CD4-positive, alpha-beta memory T cell (primary cell): ENCODE measurements around the gene GARIN3. TPM values are rescaled to one million over a fixed set of nuclear protein-coding genes. Genes with fewer than 3 reads are reported as not detected.

Source experiments
- CTCF ChIA-PET: fragments of 350-600 bp; sonication (Branson Sonifier 250); formaldehyde crosslinking; loops from one replicate; lab custom pipeline; 2021; ENCODE audit warnings: inconsistent platforms; ENCODE audit not compliant: partially characterized antibody; lab: Charles Lee
- POLR2A ChIA-PET: fragments of 350-600 bp; sonication (Branson Sonifier 250); formaldehyde crosslinking; loops from one replicate; lab custom pipeline; 2021; ENCODE audit not compliant: partially characterized antibody; lab: Charles Lee
- DNase-seq, 5 donors: peaks; one replicate each; pipeline versions ENCODE4 v3.0.0 to v3.0.0-alpha.2; 2020 to 2022; ENCODE audit warnings: mixed read lengths in 1 of 5
- H3K27ac ChIP-seq: one replicate; pipeline ENCODE4 v1.7.0; 2013; ENCODE audit warnings: low read depth, low read length
- H3K27me3 ChIP-seq: 2 replicates; pipeline ENCODE4 v1.7.0; 2013; ENCODE audit warnings: mild to moderate bottlenecking, low read length, moderate library complexity; ENCODE audit not compliant: insufficient read depth
- H3K36me3 ChIP-seq: 2 replicates; pipeline ENCODE4 v1.7.0; 2013; ENCODE audit warnings: mild to moderate bottlenecking, low read length, moderate library complexity; ENCODE audit not compliant: insufficient read depth
- H3K4me1 ChIP-seq: 2 replicates; pipeline ENCODE4 v1.7.0; 2013; ENCODE audit warnings: mild to moderate bottlenecking, low read length, moderate library complexity; ENCODE audit not compliant: insufficient read depth
- H3K4me3 ChIP-seq, 2 donors: one replicate each; pipeline ENCODE4 v1.7.0; 2013; ENCODE audit warnings: low read length in 2 of 2, mild to moderate bottlenecking in 1 of 2
- H3K9me3 ChIP-seq, 2 donors: one replicate each; pipeline ENCODE4 v1.7.0; 2013; ENCODE audit warnings: low read length in 2 of 2, control low read depth in 1 of 2; ENCODE audit not compliant: control insufficient read depth in 1 of 2
- H3K27ac Mint-ChIP-seq, 7 donors: one replicate each; pipeline ENCODE4 v1.8.0; 2020 to 2021; ENCODE audit warnings: mixed read lengths in 7 of 7, mild to moderate bottlenecking in 6 of 7, inconsistent platforms in 3 of 7, moderate library complexity in 3 of 7
- H3K27me3 Mint-ChIP-seq, 2 donors: one replicate each; pipeline ENCODE4 v1.8.0; 2020 to 2021; ENCODE audit warnings: mixed read lengths in 2 of 2
- H3K36me3 Mint-ChIP-seq, 2 donors: one replicate each; pipeline ENCODE4 v1.8.0; 2020 to 2021; ENCODE audit warnings: mixed read lengths in 2 of 2, inconsistent platforms in 1 of 2, mild to moderate bottlenecking in 1 of 2
- H3K4me1 Mint-ChIP-seq, 4 donors: one replicate each; pipeline ENCODE4 v1.8.0; 2020 to 2021; ENCODE audit warnings: mixed read lengths in 4 of 4, mild to moderate bottlenecking in 1 of 4
- H3K4me3 Mint-ChIP-seq, 8 donors: one replicate each; pipeline ENCODE4 v1.8.0; 2020 to 2021; ENCODE audit warnings: mixed read lengths in 8 of 8, mild to moderate bottlenecking in 7 of 8, moderate library complexity in 6 of 8, inconsistent platforms in 3 of 8
- H3K9me3 Mint-ChIP-seq, 8 donors: one replicate each; pipeline ENCODE4 v1.8.0; 2020 to 2021; ENCODE audit warnings: mixed read lengths in 8 of 8, mild to moderate bottlenecking in 5 of 8, inconsistent platforms in 3 of 8, moderate library complexity in 1 of 8
- intact Hi-C: fragments of 100-400 bp; cut with micrococcal nuclease; formaldehyde crosslinking; loops from one replicate; pipeline ENCODE4 v1.15.1; 2023
- polyA plus RNA-seq, 2 donors: library from polyadenylated mRNA; unstranded; fragments of 300-500 nt; fragmentation: Illumina TruSeq; gene quantifications; one replicate each; pipeline ENCODE4 v1.2.3, GENCODE V29; 2021
- total RNA-seq, 2 experiments: library from RNA; stranded (reverse); gene quantifications; one replicate each; pipeline ENCODE4 v1.2.3, GENCODE V29; 2021

Gene GARIN3
- total and polyA plus RNA-seq, 4 experiments from 2014 or later: not detected

DNA sequence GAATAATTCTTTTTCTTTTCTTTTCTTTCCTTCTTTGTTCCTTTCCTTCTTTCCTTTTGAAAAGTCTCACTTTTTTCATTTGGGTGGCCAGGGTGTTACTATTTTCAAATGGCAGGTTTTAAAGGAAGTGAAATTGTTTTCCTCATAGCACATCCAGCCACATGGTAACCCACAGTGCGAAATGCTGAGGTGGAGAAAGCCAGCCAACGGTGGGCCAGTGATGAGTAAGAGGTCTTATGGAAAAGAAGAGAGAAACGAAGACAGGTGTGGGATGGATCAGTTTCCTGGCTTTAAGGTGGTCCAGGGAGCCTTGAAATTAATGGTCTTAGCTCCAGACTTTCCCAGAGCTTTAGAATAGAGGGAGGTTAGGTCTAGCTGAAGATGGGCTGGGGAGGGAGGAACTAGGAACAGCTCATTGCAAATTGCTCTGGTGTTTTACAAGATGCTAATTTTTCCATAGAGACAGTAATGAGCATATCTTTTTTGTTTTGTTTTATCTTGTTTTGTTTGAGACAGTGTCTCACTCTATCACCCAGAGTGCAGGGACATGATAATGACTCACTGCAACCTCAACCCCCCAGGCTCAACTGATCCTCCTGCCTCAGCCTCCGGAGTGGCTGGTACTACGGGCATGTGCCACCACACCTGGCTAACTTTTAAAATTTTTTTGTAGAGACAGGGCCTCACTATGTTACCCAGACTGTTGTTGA is 32.4 kb upstream of the GARIN3 start:
- H3K27ac Mint-ChIP-seq: peak overlapping the region; percentile 84 to 96 (median 92)
- POLR2A ChIA-PET: interaction anchor here (0.7 to 29.8 kb wide), 13 partner anchors 9 to 73 kb away, joined by 3 to 1020 read pairs (median 7); partner anchors contain the start of genes ITK and MED7
- no peaks in the 10 kb centered on the region for H3K27me3 Mint-ChIP-seq
- peak overlapping the region in 1 of 2 donors; percentile 19 for H3K4me3 ChIP-seq
- H3K4me3 Mint-ChIP-seq: peak overlapping the region; percentile 68 to 86 (median 72)
- H3K36me3 ChIP-seq: peaks cover 26% of the 10 kb centered on the region
- H3K27ac ChIP-seq: peak overlapping the region; percentile 64
- no peaks in the 10 kb centered on the region for H3K9me3 Mint-ChIP-seq
- peaks cover 66 to 82% of the 10 kb centered on the region in 2 donors for H3K36me3 Mint-ChIP-seq
- H3K9me3 ChIP-seq: no peaks in the 10 kb centered on the region
- H3K27me3 ChIP-seq: no peaks in the 10 kb centered on the region
- intact Hi-C loops: loop anchor here (5.0 kb wide), 1 partner anchor 74 kb away; no protein-coding TSS in a partner anchor
- CTCF ChIA-PET: interaction anchor here (1.0 to 2.4 kb wide), 7 partner anchors 9 to 50 kb away, joined by 3 to 12 read pairs (median 4); no protein-coding TSS in a partner anchor
- DNase-seq: peak in 1 of 5 donors; percentile 91
- peaks cover 73 to 96% (median 84%) of the 10 kb centered on the region in 4 donors for H3K4me1 Mint-ChIP-seq
- H3K4me1 ChIP-seq: peaks cover 99% of the 10 kb centered on the region

GRCh38 chr5:157197086-157197485 is 31.0 kb upstream of the GARIN3 start:
- ChIA-PET CTCF (interaction anchor here (1.4 to 2.4 kb wide), 2 partner anchors 10 to 48 kb away, joined by 3 to 12 read pairs; no protein-coding TSS in a partner anchor), POLR2A (interaction anchor here (1.0 to 29.8 kb wide), 10 partner anchors 8 to 56 kb away, joined by 3 to 1020 read pairs (median 9); partner anchors contain the start of genes ITK and MED7)
- intact Hi-C loops: loop anchor here (1.0 to 5.0 kb wide), 2 partner anchors 48 to 75 kb away; no protein-coding TSS in a partner anchor
- Mint-ChIP-seq H3K4me1 (peaks cover 72 to 96% (median 84%) of the 10 kb centered on the region in 4 donors), H3K27ac (peak overlapping the region; percentile 49 to 95 (median 84)), H3K27me3 (no peaks in the 10 kb centered on the region), H3K36me3 (peaks cover 65 to 83% of the 10 kb centered on the region in 2 donors), H3K9me3 (peaks cover 0 to 3% (median 0%) of the 10 kb centered on the region in 8 donors), H3K4me3 (peak overlapping the region; percentile 23 to 85 (median 72))
- H3K27me3 ChIP-seq: no peaks in the 10 kb centered on the region
- H3K4me1 ChIP-seq: peaks cover 99% of the 10 kb centered on the region
- H3K4me3 ChIP-seq: no peak overlapping the region
- peak overlapping the region; percentile 61 for H3K27ac ChIP-seq
- no peaks in the 10 kb centered on the region for H3K9me3 ChIP-seq
- peaks cover 26% of the 10 kb centered on the region for H3K36me3 ChIP-seq
- DNase-seq: peak in 4 of 5 donors; percentile 51 to 76 (median 54)

DNA sequence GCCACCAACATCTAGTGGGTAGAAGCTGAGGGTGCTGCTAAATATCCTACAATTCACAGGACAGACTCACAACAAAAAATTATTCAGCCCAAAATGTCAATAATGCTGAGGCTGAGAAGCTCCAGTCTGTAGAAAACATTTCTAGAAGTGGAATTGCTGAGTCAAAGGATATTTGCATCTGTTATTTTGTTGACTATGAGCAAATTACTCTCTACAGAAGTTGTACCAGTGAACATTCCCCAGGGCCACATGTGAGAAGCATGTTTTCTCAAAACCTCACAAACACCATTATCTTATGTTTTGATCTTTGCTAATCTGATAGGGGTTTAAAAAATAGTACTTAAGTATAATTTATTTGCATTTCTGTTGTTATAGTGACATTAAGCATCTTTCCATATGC is 30.0 kb upstream of the GARIN3 start:
- peaks cover 65 to 81% of the 10 kb centered on the region in 2 donors for H3K36me3 Mint-ChIP-seq
- peak overlapping the region; percentile 36 to 85 (median 69) for H3K4me3 Mint-ChIP-seq
- intact Hi-C loops: loop anchor here (5.0 kb wide), 1 partner anchor 76 kb away; no protein-coding TSS in a partner anchor
- Histone ChIP-seq H3K36me3 (peaks cover 26% of the 10 kb centered on the region), H3K27ac (peak overlapping the region; percentile 61), H3K27me3 (no peaks in the 10 kb centered on the region), H3K4me1 (peaks cover 99% of the 10 kb centered on the region), H3K9me3 (no peaks in the 10 kb centered on the region), H3K4me3 (peak overlapping the region in 1 of 2 donors; percentile 22)
- peak overlapping the region; percentile 49 to 95 (median 86) for H3K27ac Mint-ChIP-seq
- H3K4me1 Mint-ChIP-seq: peaks cover 71 to 94% (median 83%) of the 10 kb centered on the region in 4 donors
- peak in 4 of 5 donors; percentile 59 to 73 (median 64) for DNase-seq
- H3K27me3 Mint-ChIP-seq: no peaks in the 10 kb centered on the region
- peaks cover 0 to 5% (median 0%) of the 10 kb centered on the region in 8 donors for H3K9me3 Mint-ChIP-seq
- CTCF ChIA-PET: interaction anchor here (0.9 to 1.4 kb wide), 3 partner anchors 9 to 46 kb away, joined by 3 read pairs; no protein-coding TSS in a partner anchor
- POLR2A ChIA-PET: interaction anchor here (1.0 to 29.8 kb wide), 9 partner anchors 7 to 72 kb away, joined by 3 to 1020 read pairs (median 16); partner anchors contain the start of genes ITK and MED7

- Mint-ChIP-seq H3K27ac (peak overlapping the region; percentile 84 to 98 (median 93)), H3K27me3 (no peaks in the 10 kb centered on the region), H3K4me3 (peak overlapping the region; percentile 66 to 86 (median 78)), H3K9me3 (peaks cover 0 to 5% (median 0%) of the 10 kb centered on the region in 8 donors), H3K4me1 (peaks cover 68 to 96% (median 81%) of the 10 kb centered on the region in 4 donors), H3K36me3 (peaks cover 57 to 78% of the 10 kb centered on the region in 2 donors)
- peak; percentile 73 to 83 (median 79) for DNase-seq
- POLR2A ChIA-PET: interaction anchor here (0.9 to 29.8 kb wide), 16 partner anchors 14 to 113 kb away, joined by 3 to 1020 read pairs (median 8); partner anchors contain the start of genes CYFIP2, ITK and MED7
- Histone ChIP-seq H3K36me3 (peaks cover 18% of the 10 kb centered on the region), H3K4me1 (peaks cover 97% of the 10 kb centered on the region), H3K27me3 (no peaks in the 10 kb centered on the region), H3K4me3 (peak overlapping the region; percentile 44 to 62), H3K9me3 (no peaks in the 10 kb centered on the region), H3K27ac (peak overlapping the region; percentile 86)
- intact Hi-C loops: loop anchor here (1.0 kb wide), 2 partner anchors 9 to 14 kb away; partner anchors contain the start of gene ITK
- CTCF ChIA-PET: interaction anchor here (1.4 to 9.5 kb wide), 7 partner anchors 13 to 119 kb away, joined by 3 to 66 read pairs (median 5); partner anchors contain the start of gene ITK
Observed at GRCh38 chr5:157193699-157194424, 27.8 kb upstream of the GARIN3 start.

GRCh38 chr5:157189223-157189622 is 23.2 kb upstream of the GARIN3 start:
- ChIA-PET CTCF (interaction anchor here (1.0 to 9.5 kb wide), 13 partner anchors 8 to 119 kb away, joined by 3 to 66 read pairs (median 6); partner anchors contain the start of gene ITK), POLR2A (interaction anchor here (1.0 to 29.8 kb wide), 19 partner anchors 9 to 124 kb away, joined by 3 to 1020 read pairs (median 7); partner anchors contain the start of genes GARIN3, ITK and MED7)
- H3K36me3 ChIP-seq: peaks cover 30% of the 10 kb centered on the region
- Mint-ChIP-seq H3K9me3 (peaks cover 0 to 5% (median 0%) of the 10 kb centered on the region in 8 donors), H3K4me1 (peaks cover 66 to 91% (median 78%) of the 10 kb centered on the region in 4 donors), H3K4me3 (peak overlapping the region; percentile 84 to 100 (median 96)), H3K36me3 (peaks cover 67 to 77% of the 10 kb centered on the region in 2 donors), H3K27me3 (no peaks in the 10 kb centered on the region), H3K27ac (peak overlapping the region; percentile 84 to 97 (median 93))
- intact Hi-C loops: no loop called here
- H3K4me1 ChIP-seq: peaks cover 97% of the 10 kb centered on the region
- H3K27me3 ChIP-seq: no peaks in the 10 kb centered on the region
- DNase-seq: no peak
- H3K9me3 ChIP-seq: no peaks in the 10 kb centered on the region
- H3K27ac ChIP-seq: peak overlapping the region; percentile 64
- peak overlapping the region; percentile 44 to 59 for H3K4me3 ChIP-seq

GRCh38 chr5:157188270-157188669 is 22.2 kb upstream of the GARIN3 start:
- H3K36me3 Mint-ChIP-seq: peaks cover 71 to 77% of the 10 kb centered on the region in 2 donors

More at GRCh38 chr5:157188270-157188669, 22.2 kb upstream of the GARIN3 start:
- peak in 1 of 5 donors; percentile 43 for DNase-seq
- H3K27me3 Mint-ChIP-seq: no peaks in the 10 kb centered on the region
- intact Hi-C loops: no loop called here
- peak overlapping the region; percentile 84 to 100 (median 96) for H3K4me3 Mint-ChIP-seq
- Histone ChIP-seq H3K9me3 (no peaks in the 10 kb centered on the region), H3K36me3 (peaks cover 34% of the 10 kb centered on the region), H3K4me3 (peak overlapping the region; percentile 44 to 59), H3K27ac (peak overlapping the region; percentile 64), H3K27me3 (no peaks in the 10 kb centered on the region), H3K4me1 (peaks cover 89% of the 10 kb centered on the region)
- peak overlapping the region; percentile 84 to 97 (median 93) for H3K27ac Mint-ChIP-seq
- peaks cover 57 to 90% (median 70%) of the 10 kb centered on the region in 4 donors for H3K4me1 Mint-ChIP-seq
- ChIA-PET POLR2A (interaction anchor here (0.8 to 29.8 kb wide), 19 partner anchors 8 to 274 kb away, joined by 3 to 1020 read pairs (median 6); partner anchors contain the start of genes CYFIP2, GARIN3, ITK and MED7), CTCF (interaction anchor here (0.6 to 9.5 kb wide), 9 partner anchors 11 to 140 kb away, joined by 3 to 66 read pairs (median 6); no protein-coding TSS in a partner anchor)
- H3K9me3 Mint-ChIP-seq: peaks cover 0 to 5% (median 0%) of the 10 kb centered on the region in 8 donors
